Omental fat pad (tissue), 4 donors: ENCODE measurements around the gene EFCAB6. TPM values are rescaled to one million over a fixed set of nuclear protein-coding genes. Genes with fewer than 3 reads are reported as not detected.

Experiments
- ATAC-seq: fragments of 150-250 bp; one replicate; pipeline ENCODE4 v1.9.1; 2016; ENCODE audit warnings: mild to moderate bottlenecking, moderate library complexity; ENCODE audit not compliant: low FRiP score
- DNase-seq: peaks from one replicate; pipeline ENCODE4 v3.0.0-alpha.2; 2019; ENCODE audit warnings: low spot score
- total RNA-seq, 4 donors: library from RNA; depleted of rRNA; stranded (reverse); fragments of >200 nt; gene quantifications; one replicate each; pipeline ENCODE4 v1.1.0, GENCODE V29; 2016
- TF ChIP-seq, protein P1 (sequence below), 3 donors: fragments of 450-650 bp; IDR thresholded peaks; one replicate each; pipeline ENCODE4 v1.5.1; 2016 to 2017; ENCODE audit warnings: antibody characterized with exemption in 3 of 3, mild to moderate bottlenecking in 3 of 3, moderate library complexity in 2 of 3

The EFCAB6 gene
- total RNA-seq, 4 donors from 2014 or later: 0.48 to 3.2 (median 1.9) TPM

DNA sequence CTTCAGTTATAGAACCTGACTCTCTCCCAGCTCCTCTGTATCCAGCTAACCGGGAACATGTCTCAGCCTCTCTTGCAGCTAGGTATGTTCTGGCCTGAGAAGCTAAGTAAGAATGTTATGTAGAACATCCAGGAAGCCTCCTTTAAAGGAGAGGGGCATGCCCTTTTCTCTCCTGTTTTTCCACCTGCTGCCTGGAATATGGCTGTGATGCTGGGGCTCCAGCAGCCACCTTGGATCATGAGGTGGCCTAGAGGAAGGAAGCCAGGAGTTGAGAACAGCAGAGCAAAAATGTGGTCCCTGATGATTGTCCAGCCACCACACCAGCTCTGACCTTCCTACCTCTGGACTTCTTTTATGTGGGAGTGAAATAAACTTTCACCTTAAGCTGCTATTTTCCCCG is 282.6 kb downstream of the EFCAB6 start:
- TF ChIP-seq, protein P1, sequence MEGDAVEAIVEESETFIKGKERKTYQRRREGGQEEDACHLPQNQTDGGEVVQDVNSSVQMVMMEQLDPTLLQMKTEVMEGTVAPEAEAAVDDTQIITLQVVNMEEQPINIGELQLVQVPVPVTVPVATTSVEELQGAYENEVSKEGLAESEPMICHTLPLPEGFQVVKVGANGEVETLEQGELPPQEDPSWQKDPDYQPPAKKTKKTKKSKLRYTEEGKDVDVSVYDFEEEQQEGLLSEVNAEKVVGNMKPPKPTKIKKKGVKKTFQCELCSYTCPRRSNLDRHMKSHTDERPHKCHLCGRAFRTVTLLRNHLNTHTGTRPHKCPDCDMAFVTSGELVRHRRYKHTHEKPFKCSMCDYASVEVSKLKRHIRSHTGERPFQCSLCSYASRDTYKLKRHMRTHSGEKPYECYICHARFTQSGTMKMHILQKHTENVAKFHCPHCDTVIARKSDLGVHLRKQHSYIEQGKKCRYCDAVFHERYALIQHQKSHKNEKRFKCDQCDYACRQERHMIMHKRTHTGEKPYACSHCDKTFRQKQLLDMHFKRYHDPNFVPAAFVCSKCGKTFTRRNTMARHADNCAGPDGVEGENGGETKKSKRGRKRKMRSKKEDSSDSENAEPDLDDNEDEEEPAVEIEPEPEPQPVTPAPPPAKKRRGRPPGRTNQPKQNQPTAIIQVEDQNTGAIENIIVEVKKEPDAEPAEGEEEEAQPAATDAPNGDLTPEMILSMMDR (IDR thresholded peaks at IDR 0.05): no peak
- DNase-seq (no peak), ATAC-seq (no peak)

GRCh38 chr22:43528601-43529360 is 283.3 kb downstream of the EFCAB6 start:
- DNase-seq (no peak), ATAC-seq (no peak)
- TF ChIP-seq, protein P1 (IDR thresholded peaks at IDR 0.05): no peak

- TF ChIP-seq, protein P1 (IDR thresholded peaks at IDR 0.05): no peak
- DNase-seq: no peak
Measured at GRCh38 chr22:43526946-43527345, 285.2 kb downstream of the EFCAB6 start.

GRCh38 chr22:43526117-43526655 is 285.9 kb downstream of the EFCAB6 start:
- TF ChIP-seq, protein P1 (IDR thresholded peaks at IDR 0.05): no peak
- DNase-seq: no peak
- no peak for ATAC-seq

More at GRCh38 chr22:43526946-43527345, 285.2 kb downstream of the EFCAB6 start:
- no peak for ATAC-seq

DNA sequence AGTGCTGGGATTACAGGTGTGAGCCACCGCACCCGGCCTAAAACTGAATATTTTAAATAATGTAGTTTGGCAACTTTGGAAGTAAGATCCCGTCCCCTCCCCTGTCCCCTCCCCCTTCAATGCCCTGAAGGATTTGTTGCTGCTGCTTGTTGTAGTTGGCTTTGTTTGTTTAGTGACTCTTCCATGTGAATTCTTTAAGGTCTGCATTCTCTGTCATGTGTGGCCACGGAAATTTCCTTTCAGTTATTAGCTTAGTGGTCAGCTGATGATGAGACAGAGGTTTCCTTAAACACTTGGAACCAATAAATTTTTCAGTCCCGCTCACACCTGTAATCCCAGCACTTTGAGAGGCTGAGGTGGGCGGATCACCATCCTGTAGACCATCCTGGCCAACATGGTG is 290.4 kb downstream of the EFCAB6 start:
- ATAC-seq (no peak), DNase-seq (no peak)
- TF ChIP-seq, protein P1 (IDR thresholded peaks at IDR 0.05): no peak

DNA sequence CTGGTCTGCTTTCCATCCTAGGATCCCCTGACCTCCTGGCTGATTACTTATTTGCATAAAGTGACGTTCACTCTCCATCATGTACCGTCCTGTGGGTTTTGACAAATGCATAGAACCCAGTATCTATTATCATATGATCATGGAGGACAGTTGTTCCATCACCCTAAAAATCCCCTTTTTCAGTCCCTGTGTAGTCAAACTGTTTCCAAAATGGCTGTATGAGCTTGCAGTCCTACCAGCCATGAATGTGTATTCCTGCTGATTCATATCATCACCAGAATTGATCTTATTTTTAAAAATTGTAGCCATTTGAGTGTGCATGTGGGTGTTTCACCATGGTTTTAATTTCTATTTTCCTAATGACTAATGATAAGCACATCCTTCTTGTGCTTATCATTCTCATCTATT is 291.5 kb downstream of the EFCAB6 start:
- TF ChIP-seq, protein P1 (IDR thresholded peaks at IDR 0.05): no peak
- DNase-seq (no peak), ATAC-seq (no peak)
